NCI-H526 (cell line): ENCODE data around the gene MSI2.
A peak's percentile ranks its signal among the peaks of the same experiment; 100 is the strongest.

Experiments used
- DNase-seq, 2 experiments: peaks; one replicate each; lab custom pipeline; 2025; lab: John Stamatoyannopoulos, UW

The MSI2 gene

GRCh38 chr17:57395721-57396321, 139.5 kb downstream of the MSI2 start:
- DNase-seq = no peak

GRCh38 chr17:57396511-57396921, 140.2 kb downstream of the MSI2 start:
- no peak for DNase-seq

- no peak for DNase-seq
Measured at GRCh38 chr17:57397402-57397801, 141.1 kb downstream of the MSI2 start.

GRCh38 chr17:57399690-57400089, 143.4 kb downstream of the MSI2 start:
- no peak for DNase-seq

GRCh38 chr17:57400648-57401047, 144.3 kb downstream of the MSI2 start:
- DNase-seq = no peak

- peak in 1 of 2 experiments; percentile 33 for DNase-seq
Measured at GRCh38 chr17:57401556-57402488, 145.5 kb downstream of the MSI2 start.

- DNase-seq = no peak
Measured at GRCh38 chr17:57402681-57403180, 146.4 kb downstream of the MSI2 start.

- DNase-seq = no peak
Measured at GRCh38 chr17:57403236-57403635, 146.9 kb downstream of the MSI2 start.

GRCh38 chr17:57404073-57404472, 147.8 kb downstream of the MSI2 start:
- peak in 1 of 2 experiments; percentile 33 for DNase-seq

GRCh38 chr17:57404795-57405490, 148.6 kb downstream of the MSI2 start:
- no peak for DNase-seq

- DNase-seq = no peak
Measured at GRCh38 chr17:57405491-57406072, 149.3 kb downstream of the MSI2 start.

GRCh38 chr17:57406131-57406980, 150.0 kb downstream of the MSI2 start:
- DNase-seq = peak in 1 of 2 experiments; percentile 43

GRCh38 chr17:57406981-57407286, 150.6 kb downstream of the MSI2 start:
- no peak for DNase-seq

- DNase-seq = peak; percentile 79 to 84
Measured at GRCh38 chr17:57407287-57408070, 151.2 kb downstream of the MSI2 start.

GRCh38 chr17:57408071-57408811, 151.9 kb downstream of the MSI2 start:
- peak; percentile 75 to 88 for DNase-seq

- no peak for DNase-seq
Measured at GRCh38 chr17:57410169-57410568, 153.8 kb downstream of the MSI2 start.

GRCh38 chr17:57412520-57413096, 156.3 kb downstream of the MSI2 start:
- no peak for DNase-seq

- DNase-seq = no peak
Measured at GRCh38 chr17:57413848-57414651, 157.7 kb downstream of the MSI2 start.
